ENCODE measurements around the gene KIZ.

KIZ gene

DNA sequence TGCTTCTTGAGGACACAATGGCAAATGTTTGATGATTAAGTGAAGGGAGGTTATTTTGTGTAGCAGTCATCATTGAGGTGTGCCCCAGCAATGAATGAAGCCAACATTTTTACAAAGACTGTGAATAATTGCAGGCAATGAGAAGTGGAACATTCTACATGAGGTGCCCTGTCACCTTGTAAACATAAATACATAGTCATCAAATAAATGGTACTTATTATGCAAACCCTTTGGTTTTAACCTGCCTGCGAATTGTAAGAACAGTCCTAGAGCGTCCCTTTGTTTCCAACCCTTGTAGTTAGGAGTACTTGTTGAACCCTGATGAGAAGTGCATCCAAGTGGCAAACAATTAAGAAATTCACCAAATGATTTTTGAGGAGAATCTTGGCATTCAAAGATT, 7.1 kb upstream of the KIZ start:
- no peak for TF ChIP-seq Cebpa-rat (IDR thresholded peaks at IDR 0.05)
- Histone ChIP-seq H3K9ac (no peak overlapping the region), H3K36me3 (no peaks in the 10 kb centered on the region), H4K20me1 (no peaks in the 10 kb centered on the region), H3K9me3 (peaks cover 16% of the 10 kb centered on the region; the same call in 1 of the 2 replicates), H3K27me3 (no peaks in the 10 kb centered on the region), H3K4me2 (no peak overlapping the region), H3K27ac (no peak overlapping the region), H3K4me1 (peaks cover 12% of the 10 kb centered on the region), H3K4me3 (no peak overlapping the region)

- TF ChIP-seq Cebpa-rat (IDR thresholded peaks at IDR 0.05): no peak
- Histone ChIP-seq H3K27ac (no peak overlapping the region), H3K27me3 (no peaks in the 10 kb centered on the region), H4K20me1 (no peaks in the 10 kb centered on the region; the same call in 1 of the 2 replicates), H3K36me3 (no peaks in the 10 kb centered on the region), H3K9me3 (no peaks in the 10 kb centered on the region), H3K4me2 (no peak overlapping the region), H3K4me3 (no peak overlapping the region), H3K9ac (no peak overlapping the region), H3K4me1 (peaks cover 20% of the 10 kb centered on the region)
Observed at GRCh38 chr20:21124190-21124589, 1.7 kb upstream of the KIZ start.

GRCh38 chr20:21125072-21125848, 622 bp upstream of the KIZ start:
- Histone ChIP-seq H3K4me2 (peak overlapping the region; percentile 82), H3K9me3 (no peaks in the 10 kb centered on the region), H3K27me3 (no peaks in the 10 kb centered on the region), H3K36me3 (no peaks in the 10 kb centered on the region), H4K20me1 (no peaks in the 10 kb centered on the region; the same call in 1 of the 2 replicates), H3K27ac (no peak overlapping the region), H3K4me1 (peaks cover 20% of the 10 kb centered on the region), H3K9ac (peak overlapping the region; percentile 52; the same call in 1 of the 2 replicates), H3K4me3 (peak overlapping the region; percentile 93)
- no peak for TF ChIP-seq Cebpa-rat (IDR thresholded peaks at IDR 0.05)

DNA sequence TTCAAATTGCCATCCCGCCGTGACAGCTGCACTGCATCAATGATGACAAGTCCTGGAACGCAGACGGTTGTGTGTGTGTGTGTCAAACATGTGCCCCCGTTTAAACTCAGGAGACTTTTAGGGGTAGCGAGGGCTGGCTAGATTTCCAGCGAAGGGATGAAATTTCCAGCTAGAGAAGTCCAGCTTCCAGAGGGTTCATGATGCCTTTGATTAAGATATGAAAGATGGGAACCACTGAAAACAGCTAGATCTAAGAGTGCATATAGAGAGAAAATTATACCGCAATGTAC, 644 bp downstream of the KIZ start:
- peak overlapping the region; percentile 94 for H3K4me2 ChIP-seq
- H3K4me3 ChIP-seq: peak overlapping the region; percentile 93
- no peaks in the 10 kb centered on the region for H3K27me3 ChIP-seq
- no peaks in the 10 kb centered on the region for H3K9me3 ChIP-seq
- TF ChIP-seq Cebpa-rat (IDR thresholded peaks at IDR 0.05): no peak
- no peaks in the 10 kb centered on the region; the same call in 1 of the 2 replicates for H4K20me1 ChIP-seq
- H3K4me1 ChIP-seq: peaks cover 20% of the 10 kb centered on the region
- H3K9ac ChIP-seq: peak overlapping the region; percentile 90
- H3K27ac ChIP-seq: peak overlapping the region; percentile 84
- H3K36me3 ChIP-seq: 0 out of 2 replicates have a peak, but pooled peaks cover 8% of the 10 kb centered on the region

DNA sequence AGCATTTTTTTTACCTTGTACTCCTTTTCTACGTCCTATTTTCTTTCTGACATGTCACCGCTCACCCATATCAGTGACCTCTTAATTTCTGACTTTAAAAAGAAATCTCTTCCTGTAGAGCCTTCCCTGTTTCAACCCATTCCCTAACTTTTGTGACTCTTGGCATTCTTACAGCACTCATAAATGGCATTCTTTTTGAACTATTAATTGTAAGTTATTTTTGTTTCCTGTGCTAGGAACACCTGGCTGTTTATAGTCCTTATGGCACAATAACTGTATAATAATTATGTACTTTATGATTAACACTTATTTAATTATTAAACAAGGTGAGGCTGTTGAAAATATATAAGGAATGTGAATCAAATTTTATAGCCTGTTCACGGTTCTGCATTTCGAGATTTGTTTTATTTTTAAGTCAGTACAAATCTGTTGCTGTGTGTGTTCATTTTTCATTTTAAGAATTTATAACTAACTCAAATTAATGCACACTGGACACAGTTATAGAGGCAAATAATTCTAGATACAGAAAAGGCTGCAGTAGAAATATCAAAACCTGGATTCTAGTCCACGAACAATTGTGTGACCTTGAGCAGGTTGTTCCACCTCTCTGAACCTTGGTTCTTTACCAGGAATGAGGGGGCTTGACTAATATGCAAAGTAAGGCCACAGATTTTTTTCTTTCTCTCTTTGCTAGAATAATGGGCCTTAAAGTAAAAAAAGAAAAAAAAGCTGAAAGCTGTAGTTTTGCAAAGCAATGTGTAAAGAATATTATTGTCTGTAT, 1.5 kb downstream of the KIZ start:
- H3K4me1 ChIP-seq: peaks cover 20% of the 10 kb centered on the region
- no peak for TF ChIP-seq Cebpa-rat (IDR thresholded peaks at IDR 0.05)
- peaks cover 14% of the 10 kb centered on the region; the same call in 1 of the 2 replicates for H3K36me3 ChIP-seq
- H3K9ac ChIP-seq: 0 out of 2 replicates have a peak overlapping the region, but pooled peaks have one; percentile 90
- peak overlapping the region; percentile 94 for H3K4me2 ChIP-seq
- peak overlapping the region; percentile 93 for H3K4me3 ChIP-seq
- no peaks in the 10 kb centered on the region; the same call in 1 of the 2 replicates for H4K20me1 ChIP-seq
- no peak overlapping the region for H3K27ac ChIP-seq
- no peaks in the 10 kb centered on the region for H3K9me3 ChIP-seq
- H3K27me3 ChIP-seq: no peaks in the 10 kb centered on the region

GRCh38 chr20:21129861-21130260, 4.0 kb downstream of the KIZ start:
- Histone ChIP-seq H3K36me3 (peaks cover 31% of the 10 kb centered on the region), H4K20me1 (peaks cover 10% of the 10 kb centered on the region; the same call in 1 of the 2 replicates), H3K4me2 (no peak overlapping the region), H3K4me3 (no peak overlapping the region), H3K9me3 (no peaks in the 10 kb centered on the region), H3K9ac (no peak overlapping the region), H3K4me1 (peaks cover 20% of the 10 kb centered on the region), H3K27ac (no peak overlapping the region), H3K27me3 (no peaks in the 10 kb centered on the region)
- no peak for TF ChIP-seq Cebpa-rat (IDR thresholded peaks at IDR 0.05)

DNA sequence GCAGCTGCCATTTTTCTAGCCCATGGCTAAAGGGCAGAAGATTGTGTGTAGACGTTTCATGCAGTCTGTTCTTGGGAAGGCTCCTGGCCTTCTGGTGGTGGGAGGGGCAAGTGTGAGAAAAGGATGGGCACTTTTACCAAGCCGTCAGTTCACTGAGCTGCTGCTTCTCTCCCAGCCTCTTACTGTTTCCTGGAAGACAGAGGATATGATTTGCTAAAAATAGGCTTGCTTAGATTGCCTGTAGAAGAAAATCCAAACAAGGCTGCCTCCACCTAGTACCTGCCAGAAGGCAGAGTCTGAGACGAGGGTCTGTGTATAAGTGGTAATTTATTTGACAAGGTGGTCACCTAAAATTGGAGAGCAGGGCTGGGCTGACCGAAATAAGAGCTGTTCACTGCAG, 7.5 kb downstream of the KIZ start:
- Histone ChIP-seq H3K36me3 (peaks cover 49% of the 10 kb centered on the region), H3K4me3 (no peak overlapping the region), H3K9me3 (no peaks in the 10 kb centered on the region), H3K27ac (no peak overlapping the region), H3K9ac (no peak overlapping the region), H3K4me1 (no peaks in the 10 kb centered on the region), H3K4me2 (no peak overlapping the region), H4K20me1 (peaks cover 11% of the 10 kb centered on the region; the same call in 1 of the 2 replicates), H3K27me3 (no peaks in the 10 kb centered on the region)
- TF ChIP-seq Cebpa-rat (IDR thresholded peaks at IDR 0.05): no peak

GRCh38 chr20:21133917-21134622, 8.2 kb downstream of the KIZ start:
- Histone ChIP-seq H3K4me3 (no peak overlapping the region), H4K20me1 (peaks cover 11% of the 10 kb centered on the region; the same call in 1 of the 2 replicates), H3K4me1 (no peaks in the 10 kb centered on the region), H3K4me2 (no peak overlapping the region), H3K36me3 (peaks cover 49% of the 10 kb centered on the region), H3K9me3 (no peaks in the 10 kb centered on the region), H3K27me3 (no peaks in the 10 kb centered on the region), H3K27ac (no peak overlapping the region), H3K9ac (no peak overlapping the region)
- no peak for TF ChIP-seq Cebpa-rat (IDR thresholded peaks at IDR 0.05)

DNA sequence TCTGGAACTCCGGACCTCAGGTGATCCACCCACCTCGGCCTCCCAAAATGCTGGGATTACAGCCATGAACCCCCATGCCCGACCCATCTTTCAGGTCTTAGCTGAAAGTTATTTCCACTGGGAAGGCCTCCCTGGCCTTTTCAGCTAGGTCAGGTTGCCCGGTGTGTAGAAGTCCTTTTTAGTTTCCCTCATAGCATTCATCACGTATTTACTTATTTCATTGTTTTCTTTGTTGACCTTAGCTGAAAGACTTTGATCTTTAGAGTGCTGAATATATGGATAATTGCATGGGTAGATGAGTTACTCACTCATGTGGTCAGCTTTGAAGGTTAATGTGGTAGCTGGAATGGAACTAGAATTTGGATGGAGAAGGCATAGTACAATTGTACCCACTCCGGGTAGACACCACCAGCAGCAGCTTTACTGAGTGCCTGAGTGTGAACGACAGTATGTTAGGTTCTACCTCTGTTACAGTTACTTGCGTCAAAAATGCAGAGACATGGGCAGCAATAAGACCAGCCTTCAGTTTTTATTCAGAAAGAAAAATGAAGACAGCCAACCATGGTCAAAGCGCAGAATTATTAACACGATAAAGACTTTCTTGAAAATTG, 9.1 kb downstream of the KIZ start:
- Histone ChIP-seq H3K36me3 (peaks cover 52% of the 10 kb centered on the region), H3K4me3 (no peak overlapping the region), H3K27me3 (no peaks in the 10 kb centered on the region), H4K20me1 (peaks cover 11% of the 10 kb centered on the region; the same call in 1 of the 2 replicates), H3K9me3 (no peaks in the 10 kb centered on the region), H3K4me2 (no peak overlapping the region), H3K9ac (no peak overlapping the region), H3K27ac (no peak overlapping the region), H3K4me1 (no peaks in the 10 kb centered on the region)
- TF ChIP-seq Cebpa-rat (IDR thresholded peaks at IDR 0.05): no peak

All from BLaER1 (cell line).